ENCODE data around the gene MAG. TPM values are rescaled to one million over a fixed set of nuclear protein-coding genes. Genes with fewer than 3 reads are reported as not detected.

Gene MAG
- total RNA-seq, 1 donor from 2014 or later = not detected

DNA sequence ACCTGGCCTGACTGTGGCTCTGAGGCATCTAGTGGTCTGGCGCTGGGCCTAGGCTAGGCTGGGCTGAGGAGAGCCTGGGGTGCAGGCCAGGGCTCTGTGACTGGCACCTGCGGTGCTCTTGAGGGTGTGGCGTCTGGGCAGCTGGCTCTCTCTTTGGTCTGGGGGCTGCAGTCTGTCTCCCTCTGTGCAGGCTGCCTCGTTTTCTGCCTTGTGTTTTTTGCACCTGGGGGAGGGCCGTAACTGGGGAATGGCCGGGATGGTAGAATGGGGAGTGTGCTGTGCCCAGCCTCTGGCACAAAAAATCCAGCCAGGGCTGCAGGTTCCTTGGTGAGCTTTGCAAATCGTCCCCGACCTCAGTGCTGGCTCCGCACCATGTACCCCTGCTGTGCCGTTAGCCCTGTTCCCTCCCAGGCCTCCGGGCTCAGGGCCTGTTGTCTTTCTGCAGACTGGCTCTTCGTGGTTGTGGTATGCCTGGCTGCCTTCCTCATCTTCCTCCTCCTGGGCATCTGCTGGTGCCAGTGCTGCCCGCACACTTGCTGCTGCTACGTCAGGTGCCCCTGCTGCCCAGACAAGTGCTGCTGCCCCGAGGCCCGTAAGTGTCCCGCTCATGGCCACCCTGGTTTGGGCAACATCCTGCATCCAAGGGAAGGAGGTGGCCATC lies 29.7 kb upstream of the MAG start:
- Mint-ChIP-seq H3K4me1 (peaks cover 22% of the 10 kb centered on the region), H3K9me3 (no peaks in the 10 kb centered on the region), H3K4me3 (no peak overlapping the region), H3K36me3 (peaks cover 16% of the 10 kb centered on the region), H3K27ac (peak overlapping the region; percentile 50), H3K27me3 (ENCODE audit: insufficient read depth, low read depth) (peaks cover 2% of the 10 kb centered on the region)
- Histone ChIP-seq H3K4me2 (no peak overlapping the region), H3K9ac (no peak overlapping the region), H3K4me1 (no peaks in the 10 kb centered on the region), H3K27ac (no peak overlapping the region), H3K4me3 (no peak overlapping the region), H3K27me3 (no peaks in the 10 kb centered on the region), H2AFZ (replicated peaks) (no peak overlapping the region), H4K20me1 (ENCODE audit: low read depth) (peaks cover 57% of the 10 kb centered on the region), H3K36me3 (no peaks in the 10 kb centered on the region), H3K9me3 (ENCODE audit: low read depth) (no peaks in the 10 kb centered on the region), H3K79me2 (ENCODE audit: low read depth) (peaks cover 7% of the 10 kb centered on the region), H3F3A (ENCODE audit: low read depth) (peaks cover 33% of the 10 kb centered on the region)
- no peak for DNase-seq (ENCODE audit: low spot score)
- TF ChIP-seq EZH2 (IDR thresholded peaks at IDR 0.05) = no peak
- TF ChIP-seq EZH2phosphoT487 (IDR thresholded peaks at IDR 0.05) = no peak
- TF ChIP-seq, protein P1, sequence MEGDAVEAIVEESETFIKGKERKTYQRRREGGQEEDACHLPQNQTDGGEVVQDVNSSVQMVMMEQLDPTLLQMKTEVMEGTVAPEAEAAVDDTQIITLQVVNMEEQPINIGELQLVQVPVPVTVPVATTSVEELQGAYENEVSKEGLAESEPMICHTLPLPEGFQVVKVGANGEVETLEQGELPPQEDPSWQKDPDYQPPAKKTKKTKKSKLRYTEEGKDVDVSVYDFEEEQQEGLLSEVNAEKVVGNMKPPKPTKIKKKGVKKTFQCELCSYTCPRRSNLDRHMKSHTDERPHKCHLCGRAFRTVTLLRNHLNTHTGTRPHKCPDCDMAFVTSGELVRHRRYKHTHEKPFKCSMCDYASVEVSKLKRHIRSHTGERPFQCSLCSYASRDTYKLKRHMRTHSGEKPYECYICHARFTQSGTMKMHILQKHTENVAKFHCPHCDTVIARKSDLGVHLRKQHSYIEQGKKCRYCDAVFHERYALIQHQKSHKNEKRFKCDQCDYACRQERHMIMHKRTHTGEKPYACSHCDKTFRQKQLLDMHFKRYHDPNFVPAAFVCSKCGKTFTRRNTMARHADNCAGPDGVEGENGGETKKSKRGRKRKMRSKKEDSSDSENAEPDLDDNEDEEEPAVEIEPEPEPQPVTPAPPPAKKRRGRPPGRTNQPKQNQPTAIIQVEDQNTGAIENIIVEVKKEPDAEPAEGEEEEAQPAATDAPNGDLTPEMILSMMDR (IDR thresholded peaks at IDR 0.05) = no peak

- H3K4me1 Mint-ChIP-seq = peaks cover 9% of the 10 kb centered on the region
- peaks cover 39% of the 10 kb centered on the region for H4K20me1 ChIP-seq (ENCODE audit: low read depth)
- H3K27ac Mint-ChIP-seq = peak overlapping the region; percentile 74
- H3K9me3 Mint-ChIP-seq = no peaks in the 10 kb centered on the region
- no peaks in the 10 kb centered on the region for H3K36me3 ChIP-seq
- H3K36me3 Mint-ChIP-seq = peaks cover 16% of the 10 kb centered on the region
- peaks cover 39% of the 10 kb centered on the region for H3F3A ChIP-seq (ENCODE audit: low read depth)
- H3K9ac ChIP-seq = no peak overlapping the region
- H3K9me3 ChIP-seq (ENCODE audit: low read depth) = no peaks in the 10 kb centered on the region
- DNase-seq (ENCODE audit: low spot score) = no peak
- H3K27me3 Mint-ChIP-seq (ENCODE audit: insufficient read depth, low read depth) = no peaks in the 10 kb centered on the region
- TF ChIP-seq EZH2 (IDR thresholded peaks at IDR 0.05) (no peak), EZH2phosphoT487 (IDR thresholded peaks at IDR 0.05) (no peak)
- TF ChIP-seq, protein P1 (IDR thresholded peaks at IDR 0.05) = no peak
- H3K4me1 ChIP-seq = no peaks in the 10 kb centered on the region
- H3K79me2 ChIP-seq (ENCODE audit: low read depth) = peaks cover 9% of the 10 kb centered on the region
- no peak overlapping the region for H2AFZ ChIP-seq (replicated peaks)
- H3K4me3 Mint-ChIP-seq = peak overlapping the region; percentile 53
- H3K27ac ChIP-seq = no peak overlapping the region
- H3K27me3 ChIP-seq = no peaks in the 10 kb centered on the region
- no peak overlapping the region for H3K4me2 ChIP-seq
- H3K4me3 ChIP-seq = no peak overlapping the region
These were observed 27.5 kb upstream of the MAG start for GRCh38 chr19:35264268-35265125.

GRCh38 chr19:35265126-35265899 lies 26.6 kb upstream of the MAG start:
- H4K20me1 ChIP-seq (ENCODE audit: low read depth) = peaks cover 41% of the 10 kb centered on the region
- Mint-ChIP-seq H3K9me3 (no peaks in the 10 kb centered on the region), H3K36me3 (peaks cover 13% of the 10 kb centered on the region), H3K27ac (peak overlapping the region; percentile 9), H3K27me3 (ENCODE audit: insufficient read depth, low read depth) (no peaks in the 10 kb centered on the region), H3K4me3 (peak overlapping the region; percentile 83), H3K4me1 (peaks cover 9% of the 10 kb centered on the region)
- no peak overlapping the region for H3K4me2 ChIP-seq
- H3K36me3 ChIP-seq = no peaks in the 10 kb centered on the region
- TF ChIP-seq EZH2phosphoT487 (IDR thresholded peaks at IDR 0.05) = no peak
- TF ChIP-seq EZH2 (IDR thresholded peaks at IDR 0.05) = no peak
- TF ChIP-seq, protein P1 (IDR thresholded peaks at IDR 0.05) = no peak
- no peak overlapping the region for H3K27ac ChIP-seq
- H3F3A ChIP-seq (ENCODE audit: low read depth) = peaks cover 46% of the 10 kb centered on the region
- no peaks in the 10 kb centered on the region for H3K9me3 ChIP-seq (ENCODE audit: low read depth)
- no peak for DNase-seq (ENCODE audit: low spot score)
- H3K4me1 ChIP-seq = no peaks in the 10 kb centered on the region
- H3K27me3 ChIP-seq = no peaks in the 10 kb centered on the region
- peaks cover 16% of the 10 kb centered on the region for H3K79me2 ChIP-seq (ENCODE audit: low read depth)
- H2AFZ ChIP-seq (replicated peaks) = no peak overlapping the region
- no peak overlapping the region for H3K9ac ChIP-seq
- H3K4me3 ChIP-seq = no peak overlapping the region
